ENCODE results near the gene POTEF.

GRCh38 chr2:130158631-130159030, 29.6 kb upstream of the POTEF start:
- no peak for TF ChIP-seq CTCF (IDR thresholded peaks at IDR 0.05)
- no peak for TF ChIP-seq POLR2A (IDR thresholded peaks at IDR 0.05)
